Renal pelvis (tissue), 4 donors: Measurements from ENCODE around the gene RNF215. TPM values are rescaled to one million over a fixed set of nuclear protein-coding genes. Genes with fewer than 3 reads are reported as not detected.

Source experiments
- DNase-seq: peaks from one replicate; pipeline ENCODE4 v3.0.0-alpha.2; 2013
- polyA plus RNA-seq, 3 donors: library from polyadenylated mRNA; unstranded; fragments of 120-200 nt; gene quantifications; one replicate each; pipeline ENCODE4 v1.2.1, GENCODE V29; 2013; ENCODE audit not compliant: insufficient read length in 3 of 3

RNF215 gene
- polyA plus RNA-seq, 3 donors: 22.6 to 27.0 (median 24.2) TPM

GRCh38 chr22:30398685-30399680, 11.8 kb upstream of the RNF215 start:
- DNase-seq: no peak

DNA sequence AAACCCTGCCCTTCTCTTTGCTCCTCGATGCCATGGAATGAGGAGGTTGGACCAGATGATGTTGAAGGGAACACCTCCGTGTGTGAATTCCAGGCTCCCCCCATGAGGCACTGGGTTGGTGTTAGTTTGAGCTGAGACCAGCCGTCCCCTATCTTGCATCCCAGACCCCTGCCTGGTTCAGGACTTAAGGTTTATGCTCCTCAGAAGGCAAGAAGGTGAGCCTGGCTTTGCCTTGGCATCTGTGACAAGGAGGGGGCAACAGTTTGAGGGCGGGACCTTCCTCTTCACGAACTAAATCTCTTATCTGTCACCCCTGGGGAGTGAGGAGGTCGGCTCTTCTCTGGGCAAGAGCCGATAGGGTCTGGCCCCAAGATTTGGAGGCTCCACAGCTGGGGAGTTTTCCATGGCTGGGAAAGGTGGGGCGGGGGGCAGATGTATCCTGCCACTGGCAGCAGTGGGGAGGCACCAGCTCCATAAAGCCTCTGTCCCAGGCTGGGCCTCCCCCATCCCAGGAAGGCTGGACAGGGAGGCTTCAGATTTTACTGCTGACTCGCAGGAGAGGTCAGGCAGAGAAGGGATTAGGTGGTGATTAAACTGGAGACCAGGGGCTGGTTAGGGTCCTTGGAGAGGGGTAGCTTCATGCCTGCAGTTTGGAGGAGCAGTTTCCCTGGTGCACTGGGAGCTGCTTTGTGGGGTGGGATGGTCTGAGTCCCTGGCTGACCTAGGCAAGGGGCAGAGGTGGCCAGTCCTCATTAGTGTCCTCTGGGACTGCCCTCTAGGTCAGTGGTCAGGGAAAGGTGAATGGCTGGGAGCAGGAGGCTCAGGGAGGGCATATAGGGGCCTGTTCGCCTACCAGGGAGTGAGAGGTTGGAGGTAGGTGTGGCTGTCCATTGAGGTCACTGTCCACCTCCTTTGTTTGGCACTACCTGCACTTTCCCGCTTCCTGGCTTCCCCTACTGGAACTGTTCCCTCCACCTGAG, 10.7 kb upstream of the RNF215 start:
- no peak for DNase-seq

DNA sequence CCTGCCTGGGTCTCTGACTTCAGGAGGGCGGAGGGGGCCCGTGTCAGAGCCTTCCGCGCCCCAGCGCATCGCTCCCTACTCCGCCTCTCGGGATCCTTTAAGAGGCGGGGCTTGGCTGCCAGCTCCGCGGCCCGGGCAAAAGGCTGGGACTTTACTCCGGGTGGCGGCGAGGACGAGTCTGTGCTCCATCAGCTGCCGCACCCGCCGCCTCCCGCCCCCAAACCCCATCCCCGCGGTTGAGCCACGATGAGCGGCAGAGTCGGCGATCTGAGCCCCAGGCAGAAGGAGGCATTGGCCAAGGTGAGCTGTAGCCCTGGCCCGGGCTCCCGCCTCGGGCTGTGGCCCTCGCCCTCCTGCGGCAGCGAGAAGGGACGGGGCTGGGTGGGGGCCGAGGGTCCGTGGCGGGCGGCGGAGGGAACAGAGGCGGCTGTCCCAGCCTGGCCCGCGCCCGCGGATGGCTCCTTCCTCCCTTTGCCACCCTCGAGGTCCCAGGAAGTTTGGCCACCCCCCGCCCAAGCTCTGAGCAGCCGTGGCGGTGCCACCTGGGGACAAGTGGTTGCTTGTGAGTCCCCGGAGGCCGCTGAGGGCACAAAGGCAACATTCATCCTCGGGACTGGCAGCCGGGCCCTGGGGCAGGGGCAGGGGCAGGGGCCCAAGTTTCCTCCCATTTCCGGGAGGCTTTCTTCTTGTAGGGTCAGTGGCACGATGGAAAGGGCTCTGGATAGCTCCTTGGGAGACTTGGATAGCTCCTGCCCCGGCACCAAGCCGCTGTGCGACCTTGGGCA, 9.9 kb upstream of the RNF215 start, which contains the start of gene SEC14L2:
SEC14L2 (plus strand) TSS at position 148 of the 785 bp plus-strand sequence; CDS start at position 247, 99 bp downstream.
- no peak for DNase-seq

DNA sequence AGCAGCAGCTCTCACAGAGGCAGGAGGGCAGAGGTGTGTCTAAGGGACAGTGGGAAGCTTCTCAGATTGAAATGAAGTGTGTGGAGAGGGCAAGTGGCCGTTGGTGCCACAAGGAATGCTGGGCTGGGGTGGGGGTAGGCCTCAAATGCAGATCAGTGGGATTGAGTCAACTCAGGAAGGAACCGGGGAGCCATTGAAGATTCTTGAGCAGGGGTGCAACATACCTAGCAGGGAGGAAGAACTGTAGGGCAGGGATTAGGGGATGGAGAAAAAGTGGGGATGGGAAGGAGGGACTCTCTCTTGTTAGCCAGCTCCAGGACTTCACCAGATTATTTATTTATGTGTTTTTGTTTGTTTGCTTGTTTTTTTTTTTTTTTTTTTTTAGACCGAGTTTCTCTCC, 6.7 kb upstream of the RNF215 start:
- no peak for DNase-seq

- DNase-seq: no peak
These were observed 6.1 kb upstream of the RNF215 start for GRCh38 chr22:30393322-30393680.

DNA sequence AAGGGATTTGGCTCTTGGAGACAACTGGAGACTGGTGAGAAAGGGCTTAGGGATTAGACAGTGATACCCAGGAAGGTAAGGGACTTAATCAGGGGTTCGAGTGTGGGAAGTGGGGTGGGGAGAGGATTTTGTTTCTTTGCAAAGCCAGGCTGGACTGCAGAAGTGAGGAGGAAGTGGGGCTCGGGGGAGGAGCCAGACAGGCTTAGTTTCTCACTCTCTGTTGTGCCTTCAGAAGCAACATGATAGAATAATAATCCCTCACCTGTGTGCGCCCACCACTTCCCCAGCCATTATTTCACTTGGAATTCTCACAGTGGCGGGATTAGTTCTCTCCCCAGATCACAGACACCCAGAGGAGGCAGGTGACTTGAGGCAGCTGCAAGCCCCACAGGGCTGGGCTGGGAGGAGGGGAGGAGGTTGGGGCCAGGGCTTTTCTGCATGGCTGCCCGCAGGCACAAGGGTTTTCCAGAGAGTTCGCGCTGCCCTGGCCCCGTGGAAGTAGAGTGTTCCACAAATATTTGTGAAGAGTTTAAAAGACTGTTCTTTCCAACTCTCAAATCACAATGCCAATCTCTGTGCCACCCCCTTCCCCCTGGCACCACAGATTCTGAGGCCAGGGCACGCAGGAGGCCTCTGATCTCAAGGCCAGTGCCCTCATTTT, 5.6 kb upstream of the RNF215 start:
- DNase-seq: no peak

- no peak for DNase-seq
These were observed 3.9 kb upstream of the RNF215 start for GRCh38 chr22:30390974-30391691.

- DNase-seq: no peak
These were observed 627 bp downstream of the RNF215 start for GRCh38 chr22:30386608-30386959.

GRCh38 chr22:30385942-30386341, 1.3 kb downstream of the RNF215 start:
- no peak for DNase-seq

GRCh38 chr22:30383061-30383460, 4.2 kb downstream of the RNF215 start:
- no peak for DNase-seq

GRCh38 chr22:30382340-30382739, 4.9 kb downstream of the RNF215 start:
- no peak for DNase-seq

DNA sequence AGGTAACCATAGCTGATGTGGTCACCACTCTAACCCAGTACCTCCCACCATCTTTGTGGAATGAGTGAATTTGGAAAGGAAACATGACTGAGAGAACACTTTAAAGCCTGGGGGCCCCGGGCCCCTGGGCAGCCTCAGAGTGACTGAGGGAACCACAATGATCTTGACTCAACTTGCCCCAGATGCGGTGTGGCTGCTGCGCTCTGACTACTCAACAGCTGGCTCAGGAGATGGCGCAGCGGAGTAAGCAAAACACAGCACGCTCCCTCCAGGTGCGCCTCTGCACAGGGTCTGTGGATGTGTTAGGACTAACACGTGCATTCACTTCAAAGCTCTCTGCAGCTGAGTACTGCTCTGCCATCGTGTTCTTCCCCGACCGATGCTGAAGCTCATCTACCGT, 5.9 kb downstream of the RNF215 start:
- DNase-seq: no peak

- no peak for DNase-seq
These were observed 7.2 kb downstream of the RNF215 start for GRCh38 chr22:30380011-30380410.

DNA sequence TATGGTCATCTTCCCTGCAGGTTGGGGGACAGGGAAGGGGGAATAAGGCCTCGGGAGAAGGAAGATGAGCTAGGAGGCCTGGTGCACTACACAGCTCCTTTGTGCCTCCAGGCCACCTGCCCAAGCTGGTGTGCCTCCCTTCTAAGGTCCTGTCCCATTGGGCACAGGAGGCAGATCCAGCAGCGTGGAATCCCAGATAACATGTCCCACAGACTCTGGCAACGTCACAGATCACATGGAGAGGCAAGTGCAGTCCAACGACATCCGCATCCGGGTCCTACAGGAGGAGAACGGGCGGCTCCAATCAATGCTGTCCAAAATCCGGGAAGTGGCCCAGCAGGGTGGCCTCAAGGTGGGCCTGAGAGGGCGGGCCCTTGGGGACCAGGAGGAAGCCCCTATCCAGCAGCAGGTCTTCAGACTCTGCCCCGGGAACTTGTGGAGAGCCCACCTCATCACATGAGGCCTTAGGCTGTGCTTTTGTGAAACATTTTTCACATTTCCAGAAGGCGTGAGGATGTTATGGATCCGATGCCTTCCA, 11.8 kb downstream of the RNF215 start:
- DNase-seq: no peak

GRCh38 chr22:30373331-30374325, 13.6 kb downstream of the RNF215 start:
- DNase-seq: no peak

DNA sequence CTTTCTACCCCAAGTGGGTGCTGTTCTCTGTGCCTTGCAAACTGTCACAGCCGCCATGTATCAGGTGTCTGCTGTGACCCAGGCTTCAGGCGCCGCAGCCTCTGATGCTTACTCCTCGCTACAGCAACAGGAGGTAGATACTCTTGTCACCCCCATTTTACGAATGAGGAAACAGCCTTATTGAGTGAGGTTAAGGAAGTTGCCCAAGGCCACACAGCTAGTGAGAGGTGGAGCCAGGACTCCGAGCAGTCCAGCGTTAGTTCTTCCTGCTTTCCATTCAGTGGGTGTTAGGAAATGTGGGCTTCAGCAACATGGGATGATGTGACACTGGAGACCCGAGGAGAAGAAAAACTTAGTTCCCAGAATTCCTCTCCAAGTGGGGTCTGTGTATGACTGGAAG, 14.3 kb downstream of the RNF215 start:
- DNase-seq: no peak

DNA sequence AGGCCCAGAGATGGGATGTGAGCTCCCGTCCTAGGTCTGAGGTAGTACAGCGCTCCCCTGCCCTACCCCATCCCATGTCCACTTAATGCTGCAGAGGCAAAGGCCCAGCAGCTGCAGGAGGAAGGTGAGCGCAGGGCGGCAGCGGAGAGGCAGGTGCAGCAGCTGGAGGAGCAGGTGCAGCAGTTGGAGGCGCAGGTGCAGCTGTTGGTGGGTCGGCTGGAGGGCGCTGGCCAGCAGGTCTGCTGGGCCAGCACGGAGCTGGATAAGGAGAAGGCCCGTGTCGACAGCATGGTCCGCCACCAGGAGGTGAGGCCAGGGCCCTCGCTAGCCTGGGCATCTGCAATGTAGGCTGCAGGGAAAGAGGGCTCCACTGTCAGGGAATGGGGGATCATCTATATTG, 15.2 kb downstream of the RNF215 start:
- no peak for DNase-seq

DNA sequence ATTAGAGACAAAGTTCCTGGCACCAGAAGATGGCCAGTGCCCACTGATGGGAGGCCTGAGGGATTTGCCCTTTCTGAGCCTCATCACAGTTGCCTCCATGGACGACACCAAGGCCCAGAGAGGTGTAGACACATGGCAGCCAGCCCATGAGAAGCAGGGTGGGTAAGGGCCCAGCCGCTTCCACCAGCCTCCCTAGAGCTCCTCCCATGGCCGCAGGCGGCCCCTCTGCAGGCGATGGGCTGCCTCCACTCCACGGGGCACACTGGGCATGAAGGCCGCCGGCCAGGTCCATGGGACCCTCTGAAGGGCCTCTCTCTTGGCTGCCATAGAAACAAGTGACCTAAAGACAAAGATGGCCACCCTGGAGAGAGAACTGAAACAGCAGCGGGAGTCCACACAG, 15.9 kb downstream of the RNF215 start:
- no peak for DNase-seq
